NCI-H1436 (cell line): ENCODE measurements around the gene TMUB2.

Source experiments
- DNase-seq: peaks from one replicate; lab custom pipeline; 2025; lab: John Stamatoyannopoulos, UW

Gene TMUB2

DNA sequence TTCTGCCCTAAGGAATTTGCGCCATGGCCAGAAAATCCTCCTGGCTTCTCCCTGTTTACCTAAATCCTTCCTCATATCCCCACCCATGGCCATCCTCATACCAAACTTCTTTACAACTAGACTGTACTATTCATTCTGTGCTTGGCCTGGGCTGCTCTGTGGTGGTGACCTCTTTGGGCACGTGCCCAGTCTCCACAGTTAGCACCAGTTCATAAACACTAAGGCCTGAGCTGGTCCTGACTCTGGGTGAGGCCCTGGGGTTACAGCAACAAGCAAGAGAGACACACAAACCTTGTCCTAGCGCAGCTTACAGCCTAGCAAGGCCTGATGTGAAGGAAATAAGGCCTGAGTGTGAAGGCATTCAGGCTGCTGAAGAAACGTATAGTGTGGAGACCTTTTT is 16.0 kb downstream of the TMUB2 start:
- no peak for DNase-seq

- DNase-seq = peak; percentile 18
Observed at GRCh38 chr17:44203731-44204440, 17.1 kb downstream of the TMUB2 start.

GRCh38 chr17:44204441-44204882 is 17.7 kb downstream of the TMUB2 start:
- no peak for DNase-seq

DNA sequence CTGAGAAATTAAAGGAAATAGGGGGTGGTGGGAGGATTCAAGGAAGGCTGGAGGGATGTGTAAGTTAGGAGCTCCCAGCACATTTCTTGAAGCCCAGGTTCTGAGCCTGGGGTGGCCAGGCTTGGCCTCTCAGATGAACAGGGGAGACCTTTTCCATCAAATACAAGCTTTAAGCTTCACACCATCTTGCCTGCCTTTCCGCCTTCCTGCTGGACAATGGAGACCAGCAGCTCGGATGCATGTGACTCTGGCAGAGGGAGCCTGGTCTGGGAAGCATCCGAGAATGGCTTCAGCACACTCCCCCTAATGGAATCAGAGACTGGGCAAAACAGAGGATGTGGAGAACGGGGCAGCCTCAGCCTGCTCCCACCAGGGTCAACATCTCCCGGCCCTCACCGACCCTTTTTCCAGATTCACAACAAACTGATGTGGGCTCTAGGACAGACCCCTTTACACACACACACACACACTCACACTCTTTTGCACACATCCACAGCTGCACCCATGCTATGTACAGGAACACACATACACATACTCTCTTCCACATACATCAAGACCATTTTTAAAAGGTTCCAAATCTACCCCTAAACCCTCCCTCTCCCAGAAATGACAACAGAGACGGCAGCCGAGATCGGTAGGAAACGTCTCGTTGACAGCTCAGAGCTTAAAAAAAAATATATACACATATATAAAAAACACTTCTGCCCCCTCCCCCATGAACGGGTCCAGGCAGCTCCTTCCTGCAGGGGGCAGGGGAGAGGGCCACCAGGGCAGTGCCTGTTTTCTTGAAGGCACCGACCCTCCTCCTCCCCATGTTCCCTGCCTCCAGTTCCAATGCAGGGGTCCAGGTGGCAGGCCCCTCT is 19.4 kb downstream of the TMUB2 start:
- DNase-seq = no peak

DNA sequence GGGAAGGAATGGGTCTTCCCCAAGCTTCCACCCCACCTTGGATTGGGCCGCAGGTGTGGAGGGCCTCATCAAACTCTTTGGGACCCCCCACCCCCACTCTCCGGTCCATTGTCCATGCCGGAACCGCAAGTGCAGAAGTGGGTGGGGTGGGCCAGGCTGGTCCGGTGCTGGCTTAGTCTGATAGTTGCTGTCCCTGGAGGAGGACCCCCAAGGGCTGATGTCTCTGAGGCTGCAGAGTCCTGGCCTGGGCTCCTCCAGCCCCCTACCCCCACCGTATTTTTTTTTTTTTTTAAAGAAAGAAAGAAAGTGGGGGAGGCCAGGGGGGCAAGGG is 20.0 kb downstream of the TMUB2 start:
- no peak for DNase-seq

DNA sequence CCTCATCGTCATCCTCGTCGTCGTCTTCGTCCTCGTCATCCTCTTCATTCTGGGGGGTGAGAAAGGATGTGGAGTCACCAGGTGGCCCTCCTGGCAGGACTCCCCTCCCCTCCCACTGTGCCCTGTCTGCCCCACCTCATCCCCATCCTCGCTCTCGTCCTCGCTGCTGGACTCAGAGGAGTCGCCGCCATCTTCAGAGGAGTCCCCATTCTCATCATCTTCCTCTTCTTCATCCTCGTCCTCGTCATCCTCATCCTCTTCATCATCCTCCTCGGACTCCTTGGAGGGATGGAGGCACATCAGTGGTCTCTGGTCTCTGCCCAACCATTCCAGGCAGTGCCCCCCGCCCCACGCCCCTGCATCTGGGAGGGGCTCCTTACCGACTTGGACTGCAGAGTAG is 20.5 kb downstream of the TMUB2 start:
- no peak for DNase-seq

DNA sequence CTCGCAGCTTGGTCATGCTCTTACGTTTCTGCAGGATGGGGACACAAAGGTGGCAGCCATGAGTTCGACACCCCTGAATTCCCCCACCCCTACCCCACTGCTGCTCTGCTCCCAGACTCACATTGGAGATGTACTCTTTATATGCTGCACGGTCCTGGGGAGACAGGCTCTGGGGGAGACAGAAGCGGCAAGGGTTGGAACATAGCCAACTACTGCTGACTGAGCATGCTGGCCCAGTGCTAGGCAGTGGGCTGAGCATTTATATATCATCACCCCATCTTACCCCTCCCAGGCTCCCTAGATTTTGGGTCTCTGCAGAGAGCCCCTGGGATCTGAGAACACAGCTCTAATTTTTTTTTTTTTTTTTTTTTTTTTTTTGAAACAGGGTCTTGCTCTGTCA is 21.0 kb downstream of the TMUB2 start:
- DNase-seq = no peak

DNA sequence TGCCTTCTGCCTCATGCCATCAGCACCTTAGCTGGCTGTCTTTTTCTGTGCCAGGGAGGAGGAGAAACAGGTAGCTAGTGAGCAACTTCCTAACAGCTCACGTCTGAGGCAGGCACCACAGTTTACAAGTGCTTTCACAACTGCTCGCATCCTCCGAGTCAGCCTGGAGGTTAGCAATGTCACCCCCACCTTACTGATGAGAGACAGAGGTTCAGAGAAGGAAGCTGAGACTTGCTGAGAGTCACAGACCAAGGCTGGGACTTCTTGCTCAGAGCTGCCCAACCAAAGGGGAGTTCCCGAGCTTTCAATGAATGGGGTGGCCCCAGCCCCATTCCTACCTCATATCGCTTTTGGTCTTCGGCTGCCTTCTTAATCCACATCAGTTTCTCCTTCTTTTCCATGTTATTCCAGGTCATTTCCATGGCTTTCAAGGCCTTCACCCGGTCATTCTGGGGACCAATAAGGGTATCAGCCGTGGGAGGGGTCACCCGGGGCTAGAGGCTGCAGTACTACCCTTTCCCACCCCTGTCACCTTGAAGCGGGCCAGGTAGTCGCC is 23.1 kb downstream of the TMUB2 start:
- DNase-seq = no peak

DNA sequence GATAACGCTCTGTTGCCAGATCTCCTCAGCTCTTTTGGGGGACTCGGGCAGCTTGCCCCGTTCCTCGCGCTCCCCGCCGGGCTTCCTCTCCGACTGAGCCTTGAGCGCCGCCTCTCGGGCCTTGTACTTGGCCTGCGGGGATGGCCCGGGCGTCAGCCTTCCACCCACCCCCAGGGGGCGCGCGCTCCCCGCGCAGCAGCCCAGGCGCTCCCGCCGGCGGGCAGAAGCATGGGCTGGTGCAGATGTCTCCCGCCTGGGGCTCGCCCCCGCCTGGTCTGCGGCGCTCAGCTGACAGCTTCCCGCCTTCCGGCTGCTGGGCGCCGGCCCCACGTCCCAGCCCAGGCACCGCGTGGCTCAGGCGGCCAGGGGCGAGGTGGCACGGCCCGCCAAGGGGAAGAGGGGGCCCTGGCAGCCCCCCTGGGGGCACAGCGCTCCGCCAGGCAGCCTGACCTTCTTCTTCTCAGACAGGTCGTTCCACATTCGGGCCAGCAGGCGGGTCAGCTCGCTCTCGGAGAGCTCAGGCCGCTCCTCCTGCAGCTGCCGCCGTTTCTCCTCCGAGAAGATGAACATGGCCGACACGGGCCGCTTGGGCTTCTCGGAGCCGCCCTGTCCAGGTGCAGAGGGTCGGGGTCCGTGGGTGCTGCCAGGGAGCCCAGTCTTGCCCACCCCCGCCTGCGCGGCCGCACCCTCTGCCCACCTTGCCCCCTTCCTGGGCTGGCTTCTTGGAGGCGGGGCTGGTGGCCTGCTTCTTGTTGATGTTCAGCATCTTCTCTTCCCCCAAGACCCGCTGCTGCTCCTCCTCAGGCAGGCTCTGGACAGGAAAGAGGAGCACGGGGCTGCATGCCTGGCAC is 23.8 kb downstream of the TMUB2 start:
- peak; percentile 91 for DNase-seq

DNA sequence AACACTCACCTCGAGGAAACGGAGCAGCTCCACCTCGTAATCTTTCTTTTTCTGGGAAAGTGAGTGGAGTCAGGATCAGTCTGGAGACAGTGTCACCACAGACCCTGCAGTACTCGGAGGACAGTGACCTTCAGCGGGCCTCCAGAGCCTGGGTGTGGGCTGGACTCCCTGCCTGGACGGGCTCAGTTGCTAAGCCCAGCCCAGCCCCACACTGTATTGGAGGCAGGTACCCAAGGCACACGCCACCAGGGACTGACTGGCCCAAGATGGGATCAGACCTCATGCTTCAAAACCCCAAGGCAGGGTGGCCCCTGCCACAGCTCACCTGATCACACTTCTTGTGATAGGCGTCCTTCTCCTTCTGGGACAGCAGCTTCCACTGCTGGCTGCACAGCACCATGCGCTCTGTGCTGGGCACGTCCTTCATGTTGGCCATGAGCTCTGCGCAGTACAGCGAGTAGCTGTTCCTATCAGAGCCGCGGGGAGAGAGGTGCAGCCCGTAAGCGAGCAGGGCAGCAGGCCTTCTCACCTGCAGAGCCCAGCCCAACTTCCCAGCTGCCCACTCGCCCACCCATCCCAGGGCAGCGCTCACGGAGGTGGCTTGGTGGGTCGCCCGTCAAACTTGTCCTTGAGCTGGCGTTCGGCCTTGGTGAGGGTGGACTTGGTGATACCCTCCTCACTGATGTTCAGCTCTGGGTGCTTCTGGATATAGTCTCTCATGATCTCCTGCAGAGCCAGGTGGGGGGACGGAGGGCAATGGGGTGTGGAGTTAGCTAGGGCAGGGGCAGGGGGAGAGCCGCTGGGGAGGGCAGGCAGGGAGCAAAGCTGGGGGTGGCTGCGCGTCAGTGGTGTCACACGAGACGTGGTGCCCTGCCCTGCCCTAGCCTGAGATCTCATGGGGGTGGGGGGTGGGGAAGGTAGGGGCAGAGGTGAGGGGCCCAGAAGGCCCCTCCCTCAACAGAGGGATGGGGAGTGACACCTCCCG is 24.8 kb downstream of the TMUB2 start:
- no peak for DNase-seq

GRCh38 chr17:44212507-44213402 is 26.0 kb downstream of the TMUB2 start:
- no peak for DNase-seq

DNA sequence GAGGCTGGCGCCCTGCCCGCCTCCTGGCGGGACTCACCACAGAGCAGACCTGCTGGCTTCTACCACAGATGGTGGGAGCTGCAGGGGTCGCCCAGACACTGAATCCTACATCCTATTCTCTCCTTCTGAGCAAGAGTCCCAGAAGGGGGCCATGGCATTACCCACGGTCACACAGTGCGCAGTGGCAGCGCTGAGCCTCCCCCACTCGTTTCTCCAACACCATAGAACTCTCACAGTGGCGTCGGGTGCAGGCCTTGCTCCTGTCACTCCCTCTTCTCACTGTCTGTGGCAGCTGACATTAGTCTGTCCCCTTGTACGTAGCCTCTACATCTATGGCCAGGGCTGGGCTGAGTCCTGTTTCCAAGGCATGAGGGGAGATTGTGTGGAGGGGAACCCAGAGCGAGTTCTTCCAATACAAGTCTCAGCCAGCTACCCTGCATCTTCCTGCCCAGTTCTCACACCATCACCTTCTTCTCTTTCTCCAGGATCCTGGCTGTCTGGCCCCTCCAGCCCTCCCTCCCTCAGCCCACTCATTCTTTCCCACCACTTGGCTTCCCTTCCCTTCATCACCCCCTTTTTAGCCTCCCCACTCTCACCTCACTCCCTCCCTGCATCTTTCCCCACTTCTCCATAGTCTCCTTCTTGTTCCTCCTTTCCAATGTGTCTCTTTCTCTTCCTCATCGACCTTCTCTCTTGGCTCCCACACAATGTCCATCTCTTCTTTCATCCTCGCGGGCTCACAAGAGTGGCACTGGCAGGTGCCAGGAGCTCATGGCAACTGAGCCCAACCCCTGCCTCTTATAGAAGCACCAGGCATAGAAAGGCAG is 26.8 kb downstream of the TMUB2 start:
- no peak for DNase-seq

- no peak for DNase-seq
Observed at GRCh38 chr17:44214230-44214494, 27.4 kb downstream of the TMUB2 start.

- DNase-seq = no peak
Observed at GRCh38 chr17:44214896-44215295, 28.1 kb downstream of the TMUB2 start.

GRCh38 chr17:44216173-44216572 is 29.4 kb downstream of the TMUB2 start:
- no peak for DNase-seq

- no peak for DNase-seq
Observed at GRCh38 chr17:44216694-44217093, 29.9 kb downstream of the TMUB2 start.

DNA sequence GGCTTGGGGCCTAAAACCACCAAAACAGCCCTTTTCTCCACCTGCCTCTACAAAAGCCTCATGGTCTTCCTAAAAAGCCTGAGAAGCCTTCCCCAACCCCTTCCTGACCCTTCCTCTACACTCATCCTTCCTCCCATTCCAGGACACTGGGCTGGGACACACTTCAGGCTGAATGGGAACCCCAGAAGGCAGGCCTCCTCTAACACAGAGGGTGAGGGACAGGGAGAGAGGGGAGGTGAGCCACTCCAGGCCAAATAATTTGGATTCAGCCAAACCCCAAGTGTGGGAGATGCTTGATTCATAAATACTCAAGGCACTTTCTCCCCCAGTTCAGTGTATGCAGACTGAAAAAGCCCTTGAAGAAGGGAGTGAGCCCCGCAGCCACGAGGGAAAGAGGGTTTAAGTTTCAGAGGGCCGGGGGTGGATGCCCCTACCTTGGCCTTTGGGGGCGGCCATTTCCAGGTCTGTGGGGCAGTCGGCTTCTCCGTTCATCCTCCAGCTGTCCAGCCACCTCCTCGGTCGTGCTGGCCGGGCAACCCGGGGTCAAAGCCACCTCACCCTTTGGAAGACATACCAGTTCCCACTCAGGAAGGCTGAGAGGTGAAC is 31.1 kb downstream of the TMUB2 start:
- no peak for DNase-seq

GRCh38 chr17:44218344-44219107 is 31.8 kb downstream of the TMUB2 start:
- peak; percentile 98 for DNase-seq
